Mesenchymal stem cell (in vitro differentiated cells and primary cell): ENCODE measurements around the gene WBP2.

Source experiments
- DNase-seq: peaks from one replicate; pipeline ENCODE4 v3.0.0-alpha.2; 2013
- H2AFZ ChIP-seq: one replicate; pipeline ENCODE4 v1.6.1; 2013; ENCODE audit warnings: low read depth, mild to moderate bottlenecking, control low read depth, inconsistent platforms, low read length, moderate library complexity
- H2AK5ac ChIP-seq: 2 replicates; pipeline ENCODE4 v1.6.1; 2013; ENCODE audit warnings: low read length, moderate library complexity, mild to moderate bottlenecking, inconsistent platforms; ENCODE audit not compliant: severe bottlenecking
- H2BK120ac ChIP-seq: one replicate; pipeline ENCODE4 v1.6.1; 2013; ENCODE audit warnings: low read depth, mild to moderate bottlenecking, inconsistent platforms, low read length, moderate library complexity
- H2BK12ac ChIP-seq, 2 experiments: one replicate each; pipeline ENCODE4 v1.6.1; 2013; ENCODE audit warnings: inconsistent platforms in 2 of 2, low read length in 2 of 2, mild to moderate bottlenecking in 2 of 2, moderate library complexity in 2 of 2, control low read depth in 1 of 2
- H2BK15ac ChIP-seq: one replicate; pipeline ENCODE4 v1.6.1; 2013; ENCODE audit warnings: mild to moderate bottlenecking, low read depth, inconsistent platforms; ENCODE audit not compliant: poor library complexity, severe bottlenecking
- H2BK5ac ChIP-seq: 2 replicates; pipeline ENCODE4 v1.6.1; 2013; ENCODE audit warnings: low read depth, mild to moderate bottlenecking, low read length, control low read depth, inconsistent platforms; ENCODE audit not compliant: poor library complexity, severe bottlenecking
- H3K14ac ChIP-seq, 2 experiments: one replicate each; pipeline ENCODE4 v1.6.1; 2013; ENCODE audit warnings: inconsistent platforms in 2 of 2, low read length in 2 of 2, control low read depth in 1 of 2, mild to moderate bottlenecking in 1 of 2, moderate library complexity in 1 of 2
- H3K18ac ChIP-seq, 2 experiments: one replicate each; pipeline ENCODE4 v1.6.1; 2013; ENCODE audit warnings: inconsistent platforms in 2 of 2, low read length in 2 of 2, control low read depth in 1 of 2, low read depth in 1 of 2, mild to moderate bottlenecking in 1 of 2
- H3K23ac ChIP-seq, 2 experiments: one replicate each; pipeline ENCODE4 v1.6.1; 2013; ENCODE audit warnings: inconsistent platforms in 2 of 2, low read length in 2 of 2, mild to moderate bottlenecking in 2 of 2, moderate library complexity in 2 of 2, control low read depth in 1 of 2
- H3K27ac ChIP-seq: 2 replicates; pipeline ENCODE4 v1.5.1; 2013; ENCODE audit warnings: mild to moderate bottlenecking, moderate library complexity, low read length, control low read depth, inconsistent platforms; ENCODE audit not compliant: poor library complexity, severe bottlenecking
- H3K27me3 ChIP-seq, 2 experiments: 2 replicates each; pipeline versions ENCODE4 v1.6.1 to v1.7.0; 2013; ENCODE audit warnings: low read length in 2 of 2, mild to moderate bottlenecking in 2 of 2, moderate library complexity in 2 of 2, control low read depth in 1 of 2, inconsistent platforms in 1 of 2; ENCODE audit not compliant: control insufficient read depth in 1 of 2, insufficient read depth in 1 of 2
- H3K36me3 ChIP-seq, 2 experiments: 2 replicates each; pipeline versions ENCODE4 v1.6.1 to v1.7.0; 2013; ENCODE audit warnings: low read length in 2 of 2, control low read depth in 1 of 2, inconsistent platforms in 1 of 2, low read depth in 1 of 2, mild to moderate bottlenecking in 1 of 2; ENCODE audit not compliant: insufficient read depth in 2 of 2, control insufficient read depth in 1 of 2
- H3K4ac ChIP-seq, 2 experiments: one replicate each; pipeline ENCODE4 v1.6.1; 2013; ENCODE audit warnings: inconsistent platforms in 2 of 2, low read length in 2 of 2, mild to moderate bottlenecking in 2 of 2, moderate library complexity in 2 of 2, control low read depth in 1 of 2, low read depth in 1 of 2
- H3K4me1 ChIP-seq: 2 replicates; pipeline ENCODE4 v1.6.1; 2013; ENCODE audit warnings: low read depth, low read length, control low read depth; ENCODE audit not compliant: control insufficient read depth, insufficient read depth
- H3K4me2 ChIP-seq: 2 replicates; pipeline ENCODE4 v1.6.1; 2013; ENCODE audit warnings: low read length, mild to moderate bottlenecking, inconsistent platforms; ENCODE audit not compliant: poor library complexity, severe bottlenecking
- H3K4me3 ChIP-seq, 2 experiments: 2 replicates each; pipeline versions ENCODE4 v1.5.1 to v1.7.0; 2013; ENCODE audit warnings: low read length in 2 of 2, mild to moderate bottlenecking in 2 of 2, control low read depth in 1 of 2, low read depth in 1 of 2; ENCODE audit not compliant: insufficient read depth in 1 of 2
- H3K79me1 ChIP-seq: replicated peaks from 2 replicates; pipeline ENCODE4 v1.6.1; 2013; ENCODE audit warnings: mild to moderate bottlenecking, control low read depth, low read length, inconsistent platforms; ENCODE audit not compliant: poor library complexity, severe bottlenecking
- H3K9ac ChIP-seq: 2 replicates; pipeline ENCODE4 v1.7.0; 2013; ENCODE audit warnings: mild to moderate bottlenecking, low read length, moderate library complexity
- H3K9me3 ChIP-seq: 2 replicates; pipeline ENCODE4 v1.7.0; 2013; ENCODE audit warnings: mild to moderate bottlenecking, low read length; ENCODE audit not compliant: control insufficient read depth
- H4K8ac ChIP-seq: one replicate; pipeline ENCODE4 v1.6.1; 2013; ENCODE audit warnings: inconsistent platforms, mild to moderate bottlenecking, low read length, moderate library complexity
- H4K91ac ChIP-seq: one replicate; pipeline ENCODE4 v1.6.1; 2013; ENCODE audit warnings: mild to moderate bottlenecking, low read length, inconsistent platforms
- WGBS: methylation state at CpG from one replicate; pipeline ENCODE4 v1.1.7; 2013; ENCODE audit warnings: mixed read lengths; 5-methylcytosine and 5-hydroxymethylcytosine counted together

The WBP2 gene

DNA sequence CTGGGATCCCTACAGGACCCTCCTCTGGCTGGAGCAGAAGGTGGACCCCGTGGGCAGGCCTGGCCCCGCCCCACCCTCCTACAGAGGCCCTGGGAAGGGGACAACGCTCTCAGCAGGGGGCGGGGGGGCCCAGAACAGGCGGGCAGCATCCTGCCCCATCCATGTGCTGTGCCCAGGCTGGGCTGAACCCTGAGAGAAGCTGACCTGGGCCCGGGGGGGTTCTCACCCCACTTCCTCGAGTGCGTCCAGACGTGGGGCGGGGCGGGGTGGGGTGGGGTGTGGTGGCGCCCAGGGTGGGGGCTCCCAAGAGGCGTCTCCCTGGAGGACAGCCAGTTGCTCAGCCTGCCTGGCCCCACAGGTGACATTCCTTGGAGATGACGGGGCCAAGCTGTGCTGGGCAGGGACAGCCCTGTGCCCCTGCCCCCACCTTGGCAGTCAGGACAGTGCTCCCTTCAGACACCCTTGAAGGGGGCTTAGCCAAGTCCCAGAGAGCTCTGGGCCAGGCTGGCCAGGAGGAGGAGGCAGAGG lies 10.5 kb downstream of the WBP2 start:
- peak overlapping the region in 1 of 2 experiments; percentile 43 for H2BK12ac ChIP-seq
- no peak for DNase-seq
- H2BK15ac ChIP-seq, result no peak overlapping the region
- H4K91ac ChIP-seq, result peak overlapping the region; percentile 70
- H3K9ac ChIP-seq, result peak overlapping the region; percentile 6
- H3K27ac ChIP-seq, result no peak overlapping the region
- H3K36me3 ChIP-seq, result peaks cover 42 to 50% of the 10 kb centered on the region in 2 experiments
- H2AK5ac ChIP-seq, result peak overlapping the region; percentile 85
- H3K27me3 ChIP-seq, result no peaks in the 10 kb centered on the region
- no peak overlapping the region for H3K4me3 ChIP-seq
- no peak overlapping the region for H3K23ac ChIP-seq
- H4K8ac ChIP-seq, result peak overlapping the region; percentile 61
- H3K14ac ChIP-seq, result peak overlapping the region in 1 of 2 experiments; percentile 84
- no peak overlapping the region for H3K4me2 ChIP-seq
- peaks cover 12% of the 10 kb centered on the region for H3K79me1 ChIP-seq
- H2AFZ ChIP-seq, result no peak overlapping the region
- peaks cover 22% of the 10 kb centered on the region for H3K4me1 ChIP-seq
- no peaks in the 10 kb centered on the region for H3K9me3 ChIP-seq
- H3K18ac ChIP-seq, result peak overlapping the region in 1 of 2 experiments; percentile 52
- H2BK5ac ChIP-seq, result no peak overlapping the region
- no peak overlapping the region for H2BK120ac ChIP-seq
- H3K4ac ChIP-seq, result no peak overlapping the region
- WGBS, result 79% methylated on average over 12 of the region's 14 CpGs

DNA sequence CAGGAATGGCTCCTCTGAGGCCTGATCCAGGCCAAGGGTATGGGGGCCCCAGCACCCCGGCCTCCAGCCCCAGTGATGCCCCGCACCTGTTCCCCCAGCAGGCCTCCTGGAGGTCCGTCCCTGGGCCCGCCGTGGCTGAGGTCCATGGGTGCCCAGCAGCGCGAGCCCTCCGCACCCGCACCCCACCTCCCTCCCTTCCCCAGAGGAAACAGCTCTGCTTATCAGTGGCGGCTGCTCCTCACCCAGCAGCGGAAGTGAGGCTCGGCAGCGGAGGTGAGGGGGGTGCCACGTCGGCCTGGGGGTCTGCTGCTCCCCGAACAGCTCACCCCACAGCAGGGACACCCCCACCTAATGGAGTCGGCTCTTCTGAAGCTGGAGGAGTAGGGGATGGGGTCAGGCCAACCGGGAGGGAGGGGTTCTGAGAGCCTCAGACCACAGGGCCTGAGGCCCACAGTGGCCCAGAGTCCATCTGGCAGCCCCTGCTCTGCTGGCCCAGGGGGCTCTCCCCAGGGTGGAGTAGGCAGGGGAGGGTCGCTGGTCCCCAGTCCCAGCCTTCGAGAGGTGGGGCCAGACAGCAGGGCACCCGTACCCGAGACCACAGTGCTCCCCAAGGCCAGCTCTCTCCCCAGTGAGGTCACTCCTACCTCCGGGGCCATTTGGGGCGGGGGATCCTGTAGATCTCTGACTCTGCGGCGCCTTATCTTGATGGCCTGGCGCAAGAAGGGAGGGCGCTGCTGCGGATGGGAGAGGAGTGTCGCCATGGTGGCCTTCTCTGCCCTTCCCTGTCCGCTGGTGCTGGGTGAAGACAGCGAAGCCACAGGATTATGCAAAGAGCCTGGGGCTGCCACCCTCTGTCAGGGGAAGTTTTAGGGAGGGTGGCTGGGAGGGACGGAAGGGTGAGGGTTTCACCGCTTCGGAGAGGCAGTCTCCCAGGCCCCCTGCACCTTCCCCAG lies 11.3 kb downstream of the WBP2 start, which contains the start of gene UNC13D:
Gene UNC13D, minus strand, starts transcription at position 828 of the 953 bp plus-strand sequence. Its CDS starts 67 bp downstream, at position 761.
- Histone ChIP-seq H2BK15ac (no peak within 1 kb of the TSS), H2AFZ (no peak within 1 kb of the TSS), H3K4me3 (no peak within 1 kb of the TSS), H2BK5ac (no peak within 1 kb of the TSS), H4K91ac (peak within 1 kb of the TSS; percentile 70), H3K18ac (peak within 1 kb of the TSS; percentile 52 to 55), H3K4me2 (no peak within 1 kb of the TSS), H2AK5ac (peak within 1 kb of the TSS; percentile 85), H3K4me1 (peaks cover 22% of the 10 kb centered on the region), H3K4ac (peak within 1 kb of the TSS; percentile 35 to 44), H3K9me3 (no peaks in the 10 kb centered on the region), H2BK12ac (peak within 1 kb of the TSS in 1 of 2 experiments; percentile 43), H4K8ac (peak within 1 kb of the TSS; percentile 83), H3K23ac (no peak within 1 kb of the TSS), H2BK120ac (no peak within 1 kb of the TSS), H3K27me3 (no peaks in the 10 kb centered on the region), H3K36me3 (peaks cover 35 to 43% of the 10 kb centered on the region in 2 experiments), H3K9ac (peak within 1 kb of the TSS; percentile 6), H3K27ac (no peak within 1 kb of the TSS), H3K14ac (peak within 1 kb of the TSS in 1 of 2 experiments; percentile 84), H3K79me1 (peaks cover 7% of the 10 kb centered on the region)
- DNase-seq, result no peak
- 89% methylated on average over 24 of the region's 35 CpGs for WGBS

DNA sequence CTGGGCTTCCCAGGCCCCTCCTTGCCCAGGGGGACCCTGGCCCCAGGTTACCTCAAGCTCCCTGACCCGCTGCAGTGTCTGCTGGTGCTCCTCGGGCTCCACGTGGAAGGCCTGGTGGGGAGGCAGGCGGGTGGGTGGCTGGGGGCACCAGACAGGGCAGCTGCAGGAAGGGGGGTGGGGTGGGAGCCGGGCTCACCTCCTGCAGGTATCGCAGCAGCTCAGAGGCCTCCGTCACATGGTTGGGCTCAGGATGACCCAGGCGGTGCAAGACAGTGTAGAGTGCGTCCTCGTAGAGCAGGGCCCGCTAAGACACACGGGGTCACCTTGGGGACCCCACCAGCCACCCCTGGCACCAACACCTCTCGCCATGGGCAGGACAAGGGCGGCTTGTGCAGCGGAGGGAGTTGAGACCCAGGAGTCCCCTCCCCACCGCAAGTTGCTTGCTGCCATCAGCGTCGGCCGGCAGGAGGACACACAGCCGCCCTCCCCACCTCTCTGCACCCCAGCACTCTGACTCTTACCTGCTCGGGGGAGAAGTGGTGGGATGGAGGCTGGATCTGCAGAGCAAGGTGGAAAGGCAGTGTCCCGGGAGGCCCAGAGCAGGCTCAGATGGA lies 12.1 kb downstream of the WBP2 start:
- no peak for DNase-seq
- no peak overlapping the region for H3K18ac ChIP-seq
- H3K9ac ChIP-seq, result no peak overlapping the region
- no peak overlapping the region for H4K91ac ChIP-seq
- no peak overlapping the region for H4K8ac ChIP-seq
- 91% methylated on average over 18 of the region's 22 CpGs for WGBS
- H2AFZ ChIP-seq, result no peak overlapping the region
- H3K36me3 ChIP-seq, result peaks cover 27 to 35% of the 10 kb centered on the region in 2 experiments
- no peak overlapping the region for H2BK12ac ChIP-seq
- no peak overlapping the region for H2BK120ac ChIP-seq
- no peak overlapping the region for H3K4me2 ChIP-seq
- H3K14ac ChIP-seq, result no peak overlapping the region
- no peak overlapping the region for H2BK15ac ChIP-seq
- peaks cover 7% of the 10 kb centered on the region for H3K79me1 ChIP-seq
- no peak overlapping the region for H3K23ac ChIP-seq
- no peaks in the 10 kb centered on the region for H3K9me3 ChIP-seq
- H3K27ac ChIP-seq, result no peak overlapping the region
- H2AK5ac ChIP-seq, result no peak overlapping the region
- no peaks in the 10 kb centered on the region for H3K27me3 ChIP-seq
- H3K4me1 ChIP-seq, result peaks cover 22% of the 10 kb centered on the region
- no peak overlapping the region for H3K4me3 ChIP-seq
- H3K4ac ChIP-seq, result no peak overlapping the region
- no peak overlapping the region for H2BK5ac ChIP-seq

DNA sequence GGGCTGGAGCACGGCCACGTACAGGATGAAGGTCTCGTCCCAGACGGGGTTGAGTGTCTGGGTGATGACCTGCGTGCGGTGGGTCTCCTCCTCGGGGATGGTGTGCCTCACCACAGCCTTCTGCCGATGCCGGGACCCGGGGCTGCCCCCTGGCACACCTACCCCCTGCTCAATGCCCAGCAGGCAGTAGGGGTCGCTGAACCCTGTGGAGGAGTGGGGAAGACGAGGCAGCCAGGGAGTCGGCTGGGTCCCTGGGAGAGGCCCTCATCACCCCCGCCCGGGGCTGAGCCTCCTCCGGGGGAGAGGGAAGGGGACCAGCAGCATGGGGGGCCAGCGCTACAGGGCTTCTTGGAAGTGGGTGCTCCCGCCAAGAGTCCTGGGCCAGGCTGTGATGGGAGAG lies 12.7 kb downstream of the WBP2 start:
- Histone ChIP-seq H4K8ac (no peak overlapping the region), H3K4me2 (no peak overlapping the region), H3K27ac (no peak overlapping the region), H3K9me3 (no peaks in the 10 kb centered on the region), H3K9ac (no peak overlapping the region), H3K14ac (no peak overlapping the region), H2AK5ac (no peak overlapping the region), H3K4me1 (peaks cover 22% of the 10 kb centered on the region), H3K23ac (no peak overlapping the region), H2BK15ac (peak overlapping the region; percentile 78), H3K18ac (no peak overlapping the region), H2BK120ac (no peak overlapping the region), H3K36me3 (peaks cover 21 to 28% of the 10 kb centered on the region in 2 experiments), H2BK5ac (no peak overlapping the region), H4K91ac (peak overlapping the region; percentile 53), H2AFZ (no peak overlapping the region), H3K79me1 (peaks cover 3% of the 10 kb centered on the region), H3K27me3 (no peaks in the 10 kb centered on the region), H2BK12ac (no peak overlapping the region), H3K4me3 (no peak overlapping the region), H3K4ac (no peak overlapping the region)
- DNase-seq, result no peak
- WGBS, result 94% methylated on average over 11 of the region's 18 CpGs
